ENCODE data around the gene ATG9B.

Gene ATG9B

GRCh38 chr7:151014950-151015349 lies 9.3 kb downstream of the ATG9B start:
- no peak for TF ChIP-seq CTCF (IDR thresholded peaks at IDR 0.05; ENCODE audit: poor library complexity, severe bottlenecking)
- Histone ChIP-seq H3K27ac (ENCODE audit: poor library complexity, severe bottlenecking) (no peak overlapping the region), H3K4me1 (ENCODE audit: insufficient read depth, poor library complexity, severe bottlenecking) (no peaks in the 10 kb centered on the region), H3K36me3 (ENCODE audit: low read depth) (no peaks in the 10 kb centered on the region), H3K4me3 (ENCODE audit: severe bottlenecking) (no peak overlapping the region), H3K27me3 (ENCODE audit: insufficient read depth, poor library complexity, severe bottlenecking) (peaks cover 12% of the 10 kb centered on the region), H3K9me3 (ENCODE audit: severe bottlenecking) (no peaks in the 10 kb centered on the region)
- ATAC-seq (ENCODE audit: low read depth) (peak; percentile 47; the same call in 1 of the 3 replicates), DNase-seq (ENCODE audit: low spot score) (peak; percentile 60)

GRCh38 chr7:151013733-151014497 lies 10.4 kb downstream of the ATG9B start:
- H3K36me3 ChIP-seq (ENCODE audit: low read depth), result no peaks in the 10 kb centered on the region
- H3K9me3 ChIP-seq (ENCODE audit: severe bottlenecking), result no peaks in the 10 kb centered on the region
- peaks cover 5% of the 10 kb centered on the region for H3K27me3 ChIP-seq (ENCODE audit: insufficient read depth, poor library complexity, severe bottlenecking)
- no peak for TF ChIP-seq CTCF (IDR thresholded peaks at IDR 0.05; ENCODE audit: poor library complexity, severe bottlenecking)
- H3K4me1 ChIP-seq (ENCODE audit: insufficient read depth, poor library complexity, severe bottlenecking), result no peaks in the 10 kb centered on the region
- peak overlapping the region; percentile 13 for H3K4me3 ChIP-seq (ENCODE audit: severe bottlenecking)
- peak; percentile 65 for DNase-seq (ENCODE audit: low spot score)
- H3K27ac ChIP-seq (ENCODE audit: poor library complexity, severe bottlenecking), result no peak overlapping the region
- ATAC-seq (ENCODE audit: low read depth), result no peak

- Histone ChIP-seq H3K4me3 (ENCODE audit: severe bottlenecking) (no peak overlapping the region), H3K4me1 (ENCODE audit: insufficient read depth, poor library complexity, severe bottlenecking) (no peaks in the 10 kb centered on the region)
- no peak for TF ChIP-seq CTCF (IDR thresholded peaks at IDR 0.05; ENCODE audit: poor library complexity, severe bottlenecking)
Measured at GRCh38 chr7:151013356-151013732, 10.9 kb downstream of the ATG9B start.

GRCh38 chr7:151012911-151013347 lies 11.4 kb downstream of the ATG9B start:
- Histone ChIP-seq H3K9me3 (ENCODE audit: severe bottlenecking) (peaks cover 3% of the 10 kb centered on the region), H3K36me3 (ENCODE audit: low read depth) (no peaks in the 10 kb centered on the region), H3K4me1 (ENCODE audit: insufficient read depth, poor library complexity, severe bottlenecking) (no peaks in the 10 kb centered on the region), H3K27ac (ENCODE audit: poor library complexity, severe bottlenecking) (no peak overlapping the region), H3K4me3 (ENCODE audit: severe bottlenecking) (no peak overlapping the region), H3K27me3 (ENCODE audit: insufficient read depth, poor library complexity, severe bottlenecking) (no peaks in the 10 kb centered on the region)
- peak; percentile 62 for TF ChIP-seq CTCF (IDR thresholded peaks at IDR 0.05; ENCODE audit: poor library complexity, severe bottlenecking)
- DNase-seq (ENCODE audit: low spot score), result peak; percentile 39
- peak; percentile 53 for ATAC-seq (ENCODE audit: low read depth)

More at GRCh38 chr7:151013356-151013732, 10.9 kb downstream of the ATG9B start:
- Histone ChIP-seq H3K9me3 (ENCODE audit: severe bottlenecking) (peaks cover 3% of the 10 kb centered on the region), H3K27ac (ENCODE audit: poor library complexity, severe bottlenecking) (no peak overlapping the region), H3K36me3 (ENCODE audit: low read depth) (no peaks in the 10 kb centered on the region), H3K27me3 (ENCODE audit: insufficient read depth, poor library complexity, severe bottlenecking) (peaks cover 2% of the 10 kb centered on the region)
- ATAC-seq (ENCODE audit: low read depth) (no peak), DNase-seq (ENCODE audit: low spot score) (no peak)

Measured in RWPE2 (cell line).